Hair follicle dermal papilla cell (primary cell): Measurements from ENCODE around the gene PITRM1. TPM values are rescaled to one million over a fixed set of nuclear protein-coding genes. Genes with fewer than 3 reads are reported as not detected.

Source experiments
- total RNA-seq: library from RNA; depleted of rRNA; stranded (reverse); fragments of >200 nt; gene quantifications from 2 replicates; pipeline ENCODE4 v1.2.3, GENCODE V29; 2012

PITRM1 gene, protein sequence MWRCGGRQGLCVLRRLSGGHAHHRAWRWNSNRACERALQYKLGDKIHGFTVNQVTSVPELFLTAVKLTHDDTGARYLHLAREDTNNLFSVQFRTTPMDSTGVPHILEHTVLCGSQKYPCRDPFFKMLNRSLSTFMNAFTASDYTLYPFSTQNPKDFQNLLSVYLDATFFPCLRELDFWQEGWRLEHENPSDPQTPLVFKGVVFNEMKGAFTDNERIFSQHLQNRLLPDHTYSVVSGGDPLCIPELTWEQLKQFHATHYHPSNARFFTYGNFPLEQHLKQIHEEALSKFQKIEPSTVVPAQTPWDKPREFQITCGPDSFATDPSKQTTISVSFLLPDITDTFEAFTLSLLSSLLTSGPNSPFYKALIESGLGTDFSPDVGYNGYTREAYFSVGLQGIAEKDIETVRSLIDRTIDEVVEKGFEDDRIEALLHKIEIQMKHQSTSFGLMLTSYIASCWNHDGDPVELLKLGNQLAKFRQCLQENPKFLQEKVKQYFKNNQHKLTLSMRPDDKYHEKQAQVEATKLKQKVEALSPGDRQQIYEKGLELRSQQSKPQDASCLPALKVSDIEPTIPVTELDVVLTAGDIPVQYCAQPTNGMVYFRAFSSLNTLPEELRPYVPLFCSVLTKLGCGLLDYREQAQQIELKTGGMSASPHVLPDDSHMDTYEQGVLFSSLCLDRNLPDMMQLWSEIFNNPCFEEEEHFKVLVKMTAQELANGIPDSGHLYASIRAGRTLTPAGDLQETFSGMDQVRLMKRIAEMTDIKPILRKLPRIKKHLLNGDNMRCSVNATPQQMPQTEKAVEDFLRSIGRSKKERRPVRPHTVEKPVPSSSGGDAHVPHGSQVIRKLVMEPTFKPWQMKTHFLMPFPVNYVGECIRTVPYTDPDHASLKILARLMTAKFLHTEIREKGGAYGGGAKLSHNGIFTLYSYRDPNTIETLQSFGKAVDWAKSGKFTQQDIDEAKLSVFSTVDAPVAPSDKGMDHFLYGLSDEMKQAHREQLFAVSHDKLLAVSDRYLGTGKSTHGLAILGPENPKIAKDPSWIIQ
- total RNA-seq: 68.5 and 69.4 TPM in 2 replicates

DNA sequence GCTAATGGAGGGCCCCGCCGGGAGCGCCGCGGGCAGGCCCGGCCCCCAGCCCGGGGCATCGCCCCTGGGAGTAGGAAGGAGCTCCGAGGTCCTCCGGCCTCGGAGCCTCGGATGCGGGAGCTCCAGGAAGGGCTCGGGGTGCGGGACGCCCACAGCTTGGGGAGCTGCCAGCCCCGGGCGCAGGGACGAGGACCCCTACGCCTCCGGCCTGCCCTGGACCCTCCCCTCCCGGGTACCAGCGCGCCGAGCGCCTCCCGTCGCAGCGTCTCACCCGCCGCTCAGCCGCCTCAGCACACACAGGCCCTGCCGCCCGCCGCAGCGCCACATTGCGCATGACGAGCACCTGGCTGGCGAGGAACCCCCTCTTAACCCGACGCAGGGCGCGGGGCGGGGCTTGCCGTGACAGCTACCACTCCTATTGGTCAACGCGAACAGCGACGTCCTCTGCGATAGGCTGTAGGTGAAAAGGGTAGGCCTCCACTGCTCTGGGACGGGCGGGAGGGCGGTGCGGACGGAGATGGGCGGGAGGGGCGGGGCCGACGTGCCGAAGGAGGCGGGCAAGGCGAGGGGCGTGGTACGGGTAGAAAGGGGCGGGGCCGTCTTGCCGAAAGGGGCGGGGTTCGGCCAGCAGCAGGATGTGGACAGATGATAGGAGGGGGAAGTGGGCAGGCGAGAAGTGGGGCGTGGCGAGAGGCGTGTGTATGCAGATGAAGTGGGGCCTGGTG lies at the start of gene PITRM1:
Gene PITRM1 (minus strand): TSS at position 337 of the 725 bp plus-strand sequence. CDS start 10 bp downstream, at position 327.

Other genes with a start within 250 kb of the PITRM1 start
- 66.7 and 83.2 TPM in 2 replicates for gene PFKP, start 105.2 kb downstream of the PITRM1 start, total RNA-seq